ENCODE results near the gene OR2AG2.

Gene OR2AG2

DNA sequence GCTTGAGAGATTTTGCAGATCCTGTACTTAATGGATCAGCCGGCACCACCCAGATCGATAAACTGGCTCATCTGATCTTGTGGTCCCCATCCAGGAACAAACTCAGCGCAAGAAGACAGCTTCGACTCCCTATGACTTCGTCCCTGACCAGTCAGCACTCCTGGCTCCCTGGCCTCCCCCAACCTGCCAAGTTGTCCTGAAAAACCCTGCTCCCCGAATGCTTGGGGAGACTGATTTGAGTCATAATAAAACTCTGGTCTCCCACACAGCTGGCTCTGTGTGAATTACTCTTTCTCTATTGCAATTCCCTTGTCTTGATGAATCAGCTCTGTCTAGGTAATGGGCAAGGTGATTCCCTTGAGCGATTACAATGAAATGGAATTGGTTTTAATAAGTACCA lies 29.5 kb downstream of the OR2AG2 start:
- H3K4me1 ChIP-seq (ENCODE audit: control insufficient read depth in 2 of 2, insufficient read depth in 2 of 2, low read length in 2 of 2) = peaks cover 0 to 2% of the 10 kb centered on the region in 2 donors
- no peak overlapping the region for H3K4me3 ChIP-seq (ENCODE audit: low read length in 2 of 2)
- no peaks in the 10 kb centered on the region for H3K36me3 ChIP-seq (ENCODE audit: control insufficient read depth in 2 of 2, insufficient read depth in 2 of 2, low read length in 2 of 2)
- no peaks in the 10 kb centered on the region for H3K9me3 ChIP-seq (ENCODE audit: control insufficient read depth in 2 of 2, low read length in 2 of 2)
- H3K9ac ChIP-seq (ENCODE audit: low read depth in 1 of 2, low read length in 2 of 2) = no peak overlapping the region
- no peaks in the 10 kb centered on the region for H3K27me3 ChIP-seq (ENCODE audit: control insufficient read depth in 2 of 2, insufficient read depth in 2 of 2, low read length in 2 of 2)
- no peak overlapping the region for H3K27ac ChIP-seq (ENCODE audit: low read depth in 2 of 2, low read length in 2 of 2)

DNA sequence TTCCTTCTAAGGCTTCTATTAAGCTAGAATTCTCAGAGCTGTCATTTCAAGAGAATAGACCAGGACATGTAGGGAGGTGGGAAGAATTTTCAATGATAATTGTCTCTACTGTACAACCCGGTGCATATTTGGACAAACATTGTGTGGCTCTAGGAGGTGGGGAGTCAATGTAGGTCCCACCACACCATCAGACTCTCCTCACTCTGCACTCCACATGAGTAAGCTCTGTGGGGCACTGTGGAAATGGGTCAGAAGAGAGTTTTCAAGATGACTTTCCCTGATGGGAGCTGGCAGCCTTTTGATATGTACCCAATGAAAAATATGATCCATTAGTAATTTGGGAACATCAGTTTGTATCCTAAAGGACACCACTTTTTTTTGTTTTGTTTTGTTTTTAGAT lies 33.2 kb downstream of the OR2AG2 start:
- Histone ChIP-seq H3K27me3 (ENCODE audit: control insufficient read depth in 2 of 2, insufficient read depth in 2 of 2, low read length in 2 of 2) (no peaks in the 10 kb centered on the region), H3K9ac (ENCODE audit: low read depth in 1 of 2, low read length in 2 of 2) (no peak overlapping the region), H3K27ac (ENCODE audit: low read depth in 2 of 2, low read length in 2 of 2) (no peak overlapping the region), H3K4me1 (ENCODE audit: control insufficient read depth in 2 of 2, insufficient read depth in 2 of 2, low read length in 2 of 2) (peaks cover 2% of the 10 kb centered on the region in 2 donors), H3K4me3 (ENCODE audit: low read length in 2 of 2) (no peak overlapping the region), H3K36me3 (ENCODE audit: control insufficient read depth in 2 of 2, insufficient read depth in 2 of 2, low read length in 2 of 2) (no peaks in the 10 kb centered on the region), H3K9me3 (ENCODE audit: control insufficient read depth in 2 of 2, low read length in 2 of 2) (no peaks in the 10 kb centered on the region)

DNA sequence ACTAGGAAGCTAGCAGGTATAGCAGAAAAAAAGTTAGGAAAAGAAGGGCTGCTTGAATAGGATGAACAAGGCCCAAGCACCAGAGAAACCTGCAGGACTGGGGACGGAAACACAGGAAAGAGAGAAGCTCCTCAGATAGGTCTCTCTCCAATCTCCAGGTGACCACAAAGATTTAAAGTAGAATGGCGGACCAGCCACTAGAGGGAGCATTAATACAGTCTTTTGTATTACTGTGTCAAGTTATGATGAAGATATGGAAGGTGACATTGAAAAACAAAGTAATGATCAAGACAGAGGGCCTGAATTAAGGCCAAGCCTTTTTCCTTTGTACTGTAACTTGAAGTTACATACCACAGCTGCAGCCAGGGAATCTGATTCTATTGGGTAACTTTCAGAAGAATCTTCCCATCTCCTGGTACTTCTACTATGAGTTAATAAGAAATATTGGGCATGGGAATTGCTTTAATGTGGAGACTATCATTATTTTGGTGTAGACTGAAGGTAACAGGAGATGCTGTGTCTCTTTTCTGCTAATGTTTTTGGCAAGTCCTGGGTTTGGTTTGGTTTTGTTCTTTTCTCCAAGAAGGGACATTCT lies 33.8 kb downstream of the OR2AG2 start:
- H3K4me3 ChIP-seq (ENCODE audit: low read length in 2 of 2) = no peak overlapping the region
- H3K27ac ChIP-seq (ENCODE audit: low read depth in 2 of 2, low read length in 2 of 2) = no peak overlapping the region
- H3K36me3 ChIP-seq (ENCODE audit: control insufficient read depth in 2 of 2, insufficient read depth in 2 of 2, low read length in 2 of 2) = peaks cover 0 to 3% of the 10 kb centered on the region in 2 donors
- no peaks in the 10 kb centered on the region for H3K27me3 ChIP-seq (ENCODE audit: control insufficient read depth in 2 of 2, insufficient read depth in 2 of 2, low read length in 2 of 2)
- peaks cover 2% of the 10 kb centered on the region in 2 donors for H3K4me1 ChIP-seq (ENCODE audit: control insufficient read depth in 2 of 2, insufficient read depth in 2 of 2, low read length in 2 of 2)
- no peak overlapping the region for H3K9ac ChIP-seq (ENCODE audit: low read depth in 1 of 2, low read length in 2 of 2)
- no peaks in the 10 kb centered on the region for H3K9me3 ChIP-seq (ENCODE audit: control insufficient read depth in 2 of 2, low read length in 2 of 2)

DNA sequence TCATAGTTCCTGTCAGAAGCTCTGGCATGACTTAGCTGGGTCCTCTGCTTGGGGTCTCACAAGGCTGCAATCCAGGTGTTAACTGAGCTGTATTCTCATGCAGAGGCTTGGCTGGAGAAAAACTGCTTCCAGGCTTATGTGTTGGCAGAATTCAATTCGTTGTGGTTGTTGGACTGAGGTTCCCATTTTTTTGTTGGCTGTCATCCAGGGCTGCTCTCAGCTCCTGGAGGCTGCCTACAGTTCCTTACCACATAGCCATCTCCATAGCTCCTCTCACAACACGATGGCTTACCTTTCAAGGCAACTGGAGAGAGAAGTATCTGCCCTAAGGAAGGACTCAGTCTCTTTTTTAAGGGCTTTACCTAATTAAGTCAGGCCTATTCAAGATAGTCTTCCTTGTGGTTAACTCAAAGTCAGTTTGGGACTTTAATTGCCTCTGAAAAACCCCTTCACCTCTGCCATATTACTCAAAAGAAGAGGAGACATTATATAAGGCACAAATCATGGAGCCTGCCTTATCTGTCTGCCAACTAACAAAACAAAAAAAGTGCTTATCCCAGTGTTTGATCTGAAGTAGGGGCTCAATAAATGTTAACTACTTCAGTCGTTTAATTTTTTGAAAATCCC lies 35.2 kb downstream of the OR2AG2 start:
- H3K36me3 ChIP-seq (ENCODE audit: control insufficient read depth in 2 of 2, insufficient read depth in 2 of 2, low read length in 2 of 2) = peaks cover 0 to 3% of the 10 kb centered on the region in 2 donors
- H3K9ac ChIP-seq (ENCODE audit: low read depth in 1 of 2, low read length in 2 of 2) = no peak overlapping the region
- no peaks in the 10 kb centered on the region for H3K9me3 ChIP-seq (ENCODE audit: control insufficient read depth in 2 of 2, low read length in 2 of 2)
- no peaks in the 10 kb centered on the region for H3K27me3 ChIP-seq (ENCODE audit: control insufficient read depth in 2 of 2, insufficient read depth in 2 of 2, low read length in 2 of 2)
- peaks cover 0 to 2% of the 10 kb centered on the region in 2 donors for H3K4me1 ChIP-seq (ENCODE audit: control insufficient read depth in 2 of 2, insufficient read depth in 2 of 2, low read length in 2 of 2)
- no peak overlapping the region for H3K27ac ChIP-seq (ENCODE audit: low read depth in 2 of 2, low read length in 2 of 2)
- H3K4me3 ChIP-seq (ENCODE audit: low read length in 2 of 2) = no peak overlapping the region

DNA sequence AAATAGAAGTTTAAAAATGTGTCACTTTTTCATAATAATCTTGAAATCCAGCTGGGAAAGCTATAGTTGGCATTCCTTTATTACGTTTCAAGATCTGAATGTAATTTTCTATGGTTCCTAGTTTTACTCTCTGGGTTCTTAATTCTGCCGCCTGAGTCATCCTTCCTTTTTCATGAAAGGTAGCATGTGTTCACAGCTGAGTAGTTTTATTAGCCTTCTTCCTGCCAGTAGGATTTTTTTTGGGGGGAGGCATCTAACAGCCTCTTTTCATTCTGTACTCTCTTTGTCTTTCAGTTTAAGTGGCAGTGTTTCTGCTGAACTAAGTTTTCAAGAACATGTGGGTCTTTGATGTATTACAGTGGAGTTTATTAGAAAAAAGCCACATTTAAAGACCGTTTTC lies 36.5 kb downstream of the OR2AG2 start:
- Histone ChIP-seq H3K27me3 (ENCODE audit: control insufficient read depth in 2 of 2, insufficient read depth in 2 of 2, low read length in 2 of 2) (no peaks in the 10 kb centered on the region), H3K9me3 (ENCODE audit: control insufficient read depth in 2 of 2, low read length in 2 of 2) (no peaks in the 10 kb centered on the region), H3K27ac (ENCODE audit: low read depth in 2 of 2, low read length in 2 of 2) (no peak overlapping the region), H3K9ac (ENCODE audit: low read depth in 1 of 2, low read length in 2 of 2) (no peak overlapping the region), H3K4me1 (ENCODE audit: control insufficient read depth in 2 of 2, insufficient read depth in 2 of 2, low read length in 2 of 2) (peaks cover 0 to 2% of the 10 kb centered on the region in 2 donors), H3K4me3 (ENCODE audit: low read length in 2 of 2) (no peak overlapping the region), H3K36me3 (ENCODE audit: control insufficient read depth in 2 of 2, insufficient read depth in 2 of 2, low read length in 2 of 2) (peaks cover 0 to 3% of the 10 kb centered on the region in 2 donors)

DNA sequence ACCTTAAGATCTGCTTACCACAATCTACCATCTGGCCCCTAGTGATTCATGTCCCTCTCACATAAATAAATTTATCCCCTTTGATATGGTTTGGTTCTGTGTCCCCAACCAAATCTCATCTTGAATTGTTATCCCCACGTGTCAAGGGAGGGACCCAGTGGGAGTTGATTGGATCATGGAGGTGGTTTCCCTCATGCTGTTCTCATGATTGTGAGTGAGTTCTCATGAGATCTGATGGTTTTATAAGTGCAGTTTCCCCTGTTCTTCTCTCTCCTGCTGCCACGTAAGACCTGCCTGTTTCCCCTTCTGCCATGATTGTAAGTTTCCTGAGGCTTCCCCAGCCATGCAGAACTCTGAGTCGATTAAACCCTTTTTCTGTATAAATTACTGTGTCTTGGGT lies 37.2 kb downstream of the OR2AG2 start:
- no peak overlapping the region for H3K9ac ChIP-seq (ENCODE audit: low read depth in 1 of 2, low read length in 2 of 2)
- H3K4me1 ChIP-seq (ENCODE audit: control insufficient read depth in 2 of 2, insufficient read depth in 2 of 2, low read length in 2 of 2) = peaks cover 0 to 2% of the 10 kb centered on the region in 2 donors
- H3K27me3 ChIP-seq (ENCODE audit: control insufficient read depth in 2 of 2, insufficient read depth in 2 of 2, low read length in 2 of 2) = no peaks in the 10 kb centered on the region
- no peak overlapping the region for H3K4me3 ChIP-seq (ENCODE audit: low read length in 2 of 2)
- H3K36me3 ChIP-seq (ENCODE audit: control insufficient read depth in 2 of 2, insufficient read depth in 2 of 2, low read length in 2 of 2) = peaks cover 0 to 3% of the 10 kb centered on the region in 2 donors
- H3K27ac ChIP-seq (ENCODE audit: low read depth in 2 of 2, low read length in 2 of 2) = no peak overlapping the region
- no peaks in the 10 kb centered on the region for H3K9me3 ChIP-seq (ENCODE audit: control insufficient read depth in 2 of 2, low read length in 2 of 2)

DNA sequence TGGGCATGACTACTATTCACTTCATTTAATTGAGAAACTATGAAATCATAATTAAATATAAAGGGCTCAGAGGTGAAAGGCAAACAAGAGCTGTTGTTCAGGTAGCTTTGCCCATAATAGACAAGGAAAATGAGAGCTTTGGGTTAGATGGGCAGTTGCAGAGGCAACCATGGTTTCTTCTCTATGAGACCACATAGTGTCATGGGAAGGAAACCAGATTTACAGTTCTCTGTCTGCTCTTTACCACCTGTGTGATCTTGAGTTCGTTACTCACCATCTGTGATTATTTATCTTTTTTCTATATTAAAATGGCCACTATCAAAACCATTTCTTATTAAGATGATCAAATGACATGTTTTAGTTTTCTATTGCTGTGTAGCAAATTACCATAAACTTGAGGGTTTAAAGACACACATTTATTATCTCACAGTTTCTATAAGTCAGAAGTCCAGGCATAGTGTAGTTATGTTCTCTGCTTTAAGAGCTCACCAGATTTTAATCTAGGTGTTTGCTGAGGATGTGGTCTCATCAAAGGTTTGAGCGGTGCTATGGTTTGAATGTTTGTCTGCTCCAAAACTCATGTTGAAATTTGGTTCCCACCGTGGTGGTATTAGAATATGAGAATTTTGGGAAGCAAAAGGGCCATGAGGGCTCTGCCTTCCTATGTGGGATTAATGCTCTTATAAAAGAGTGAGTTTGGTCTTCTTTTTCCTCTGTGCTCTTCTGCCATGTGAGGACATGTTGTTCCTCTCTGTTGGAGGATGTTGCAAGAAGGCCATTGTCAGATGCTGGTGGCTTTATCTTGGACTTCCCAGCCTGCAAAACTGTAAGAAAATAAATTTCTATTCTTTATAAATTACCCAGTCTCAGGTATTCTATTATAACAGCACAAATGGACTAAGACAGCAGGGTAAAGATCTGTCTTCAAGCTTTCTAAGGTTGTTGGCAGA lies 38.2 kb downstream of the OR2AG2 start:
- Histone ChIP-seq H3K36me3 (ENCODE audit: control insufficient read depth in 2 of 2, insufficient read depth in 2 of 2, low read length in 2 of 2) (peaks cover 0 to 3% of the 10 kb centered on the region in 2 donors), H3K9ac (ENCODE audit: low read depth in 1 of 2, low read length in 2 of 2) (no peak overlapping the region), H3K27me3 (ENCODE audit: control insufficient read depth in 2 of 2, insufficient read depth in 2 of 2, low read length in 2 of 2) (no peaks in the 10 kb centered on the region), H3K4me1 (ENCODE audit: control insufficient read depth in 2 of 2, insufficient read depth in 2 of 2, low read length in 2 of 2) (peaks cover 0 to 2% of the 10 kb centered on the region in 2 donors), H3K9me3 (ENCODE audit: control insufficient read depth in 2 of 2, low read length in 2 of 2) (no peaks in the 10 kb centered on the region), H3K27ac (ENCODE audit: low read depth in 2 of 2, low read length in 2 of 2) (no peak overlapping the region), H3K4me3 (ENCODE audit: low read length in 2 of 2) (no peak overlapping the region)

DNA sequence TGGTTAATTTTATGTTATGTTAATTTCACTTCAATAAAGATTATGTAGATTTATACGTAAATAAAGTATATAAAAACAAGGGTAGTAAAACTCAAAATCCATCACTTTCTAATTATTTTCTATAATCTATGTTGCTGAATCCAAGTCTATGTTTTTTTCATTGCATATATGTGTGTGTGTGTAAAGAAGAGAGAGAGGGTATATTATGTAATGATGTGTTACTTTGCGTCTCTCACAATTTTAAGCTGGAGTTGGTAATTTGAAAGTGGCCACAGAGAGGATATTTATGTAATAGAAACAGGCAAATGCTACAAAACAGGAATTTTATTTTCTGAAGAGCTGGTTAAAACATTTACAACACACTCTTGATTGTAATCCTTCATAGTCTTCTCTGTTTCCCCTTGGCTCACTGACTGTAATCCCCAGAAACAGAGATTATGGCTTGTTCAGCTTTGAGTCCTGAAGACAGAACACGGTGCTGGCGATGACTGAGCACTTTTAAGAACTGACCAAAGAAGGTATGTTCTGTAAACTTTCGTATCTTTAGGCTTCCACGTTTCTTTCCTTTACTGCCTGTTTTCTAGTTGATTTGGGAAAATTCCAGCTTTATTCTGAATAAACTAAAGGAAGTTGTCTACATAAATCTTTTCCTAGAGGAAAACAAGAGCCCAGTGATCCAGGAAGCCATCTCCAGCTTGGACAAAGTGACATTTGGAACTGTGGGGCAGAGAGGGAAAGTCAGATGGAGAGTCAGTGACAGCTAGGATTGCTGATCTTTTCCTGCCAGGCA lies 43.6 kb downstream of the OR2AG2 start:
- no peak overlapping the region for H3K27ac ChIP-seq (ENCODE audit: low read depth in 2 of 2, low read length in 2 of 2)

DNA sequence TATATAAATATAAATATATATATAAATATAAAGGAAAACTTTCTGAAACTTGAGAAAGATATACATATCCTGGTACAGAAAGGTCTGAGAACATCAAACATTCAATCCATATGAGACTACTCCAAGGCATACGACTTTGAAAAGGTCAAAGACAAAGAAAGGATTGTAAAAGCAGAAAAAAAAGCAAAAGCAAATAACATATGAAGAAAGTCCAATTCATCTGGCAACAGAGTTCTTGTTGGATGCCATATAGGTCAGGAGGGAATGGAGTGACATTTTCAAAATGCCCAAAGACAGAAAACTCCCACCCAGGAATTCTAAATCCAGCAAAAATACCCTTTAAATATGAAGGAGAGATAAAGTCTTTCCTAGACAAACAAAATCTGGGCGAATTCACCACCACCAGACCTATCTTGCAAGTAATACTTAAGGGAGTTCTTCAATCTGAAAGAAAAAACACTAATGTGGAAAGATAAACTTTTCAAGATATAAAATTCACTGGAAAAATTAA lies 46.3 kb downstream of the OR2AG2 start:
- Histone ChIP-seq H3K4me1 (ENCODE audit: control insufficient read depth in 2 of 2, insufficient read depth in 2 of 2, low read length in 2 of 2) (no peaks in the 10 kb centered on the region), H3K27ac (ENCODE audit: low read depth in 2 of 2, low read length in 2 of 2) (no peak overlapping the region), H3K36me3 (ENCODE audit: control insufficient read depth in 2 of 2, insufficient read depth in 2 of 2, low read length in 2 of 2) (peaks cover 0 to 2% of the 10 kb centered on the region in 2 donors), H3K9ac (ENCODE audit: low read depth in 1 of 2, low read length in 2 of 2) (no peak overlapping the region), H3K4me3 (ENCODE audit: low read length in 2 of 2) (no peak overlapping the region), H3K9me3 (ENCODE audit: control insufficient read depth in 2 of 2, low read length in 2 of 2) (no peaks in the 10 kb centered on the region), H3K27me3 (ENCODE audit: control insufficient read depth in 2 of 2, insufficient read depth in 2 of 2, low read length in 2 of 2) (no peaks in the 10 kb centered on the region)

More for the DNA sequence above, 43.6 kb downstream of the OR2AG2 start:
- Histone ChIP-seq H3K4me3 (ENCODE audit: low read length in 2 of 2) (no peak overlapping the region), H3K4me1 (ENCODE audit: control insufficient read depth in 2 of 2, insufficient read depth in 2 of 2, low read length in 2 of 2) (no peaks in the 10 kb centered on the region), H3K36me3 (ENCODE audit: control insufficient read depth in 2 of 2, insufficient read depth in 2 of 2, low read length in 2 of 2) (no peaks in the 10 kb centered on the region), H3K9me3 (ENCODE audit: control insufficient read depth in 2 of 2, low read length in 2 of 2) (no peaks in the 10 kb centered on the region), H3K9ac (ENCODE audit: low read depth in 1 of 2, low read length in 2 of 2) (no peak overlapping the region), H3K27me3 (ENCODE audit: control insufficient read depth in 2 of 2, insufficient read depth in 2 of 2, low read length in 2 of 2) (no peaks in the 10 kb centered on the region)
